ENCODE measurements around the gene MCTP2. TPM values are rescaled to one million over a fixed set of nuclear protein-coding genes. Genes with fewer than 3 reads are reported as not detected.

MCTP2 gene
- total RNA-seq, 4 donors from 2014 or later, result 12.0 to 18.3 (median 15.2) TPM

- no peak for TF ChIP-seq EP300 (IDR thresholded peaks at IDR 0.05)
- TF ChIP-seq POLR2A (IDR thresholded peaks at IDR 0.05), result no peak
- no peak for TF ChIP-seq CTCF (IDR thresholded peaks at IDR 0.05)
- 82 to 97% methylated on average over 8 of the region's 8 CpGs for WGBS, 2 donors
These were observed 226.3 kb downstream of the MCTP2 start for GRCh38 chr15:94457661-94458060.

GRCh38 chr15:94460624-94461023 lies 229.3 kb downstream of the MCTP2 start:
- no peak overlapping the region for H3K4me3 ChIP-seq
- no peaks in the 10 kb centered on the region for H3K36me3 ChIP-seq
- no peak for TF ChIP-seq EP300 (IDR thresholded peaks at IDR 0.05)
- no peak for TF ChIP-seq POLR2A (IDR thresholded peaks at IDR 0.05)
- TF ChIP-seq CTCF (IDR thresholded peaks at IDR 0.05), result no peak
- no peaks in the 10 kb centered on the region for H3K4me1 ChIP-seq
- no peaks in the 10 kb centered on the region for H3K27me3 ChIP-seq
- DNase-seq (ENCODE audit: low spot score in 2 of 2), result no peak
- no peak overlapping the region for H3K27ac ChIP-seq
- 25 to 35% methylated on average over 1 of the region's 1 CpG for WGBS, 2 donors
- no peaks in the 10 kb centered on the region for H3K9me3 ChIP-seq

More at GRCh38 chr15:94457661-94458060, 226.3 kb downstream of the MCTP2 start:
- DNase-seq (ENCODE audit: low spot score in 2 of 2), result no peak
- Histone ChIP-seq H3K27ac (no peak overlapping the region), H3K4me3 (no peak overlapping the region), H3K9me3 (peaks cover 0 to 4% (median 0%) of the 10 kb centered on the region in 4 donors), H3K36me3 (no peaks in the 10 kb centered on the region), H3K27me3 (no peaks in the 10 kb centered on the region), H3K4me1 (no peaks in the 10 kb centered on the region)

GRCh38 chr15:94467034-94467433 lies 235.7 kb downstream of the MCTP2 start:
- no peak overlapping the region for H3K27ac ChIP-seq

GRCh38 chr15:94470492-94470891 lies 239.1 kb downstream of the MCTP2 start:
- Histone ChIP-seq H3K4me3 (no peak overlapping the region), H3K27ac (no peak overlapping the region), H3K36me3 (no peaks in the 10 kb centered on the region), H3K9me3 (no peaks in the 10 kb centered on the region), H3K27me3 (no peaks in the 10 kb centered on the region), H3K4me1 (no peaks in the 10 kb centered on the region)
- no peak for DNase-seq (ENCODE audit: low spot score in 2 of 2)
- 49 to 66% methylated on average over 2 of the region's 2 CpGs for WGBS, 2 donors
- no peak for TF ChIP-seq EP300 (IDR thresholded peaks at IDR 0.05)
- no peak for TF ChIP-seq CTCF (IDR thresholded peaks at IDR 0.05)
- TF ChIP-seq POLR2A (IDR thresholded peaks at IDR 0.05), result no peak

More at GRCh38 chr15:94467034-94467433, 235.7 kb downstream of the MCTP2 start:
- Histone ChIP-seq H3K36me3 (no peaks in the 10 kb centered on the region), H3K9me3 (no peaks in the 10 kb centered on the region), H3K4me1 (no peaks in the 10 kb centered on the region), H3K27me3 (no peaks in the 10 kb centered on the region), H3K4me3 (no peak overlapping the region)
- no peak for TF ChIP-seq POLR2A (IDR thresholded peaks at IDR 0.05)
- TF ChIP-seq EP300 (IDR thresholded peaks at IDR 0.05), result no peak
- no peak for TF ChIP-seq CTCF (IDR thresholded peaks at IDR 0.05)
- no peak for DNase-seq (ENCODE audit: low spot score in 2 of 2)
- WGBS, 2 donors, result 88 to 96% methylated on average over 1 of the region's 1 CpG

- no peaks in the 10 kb centered on the region for H3K36me3 ChIP-seq
- TF ChIP-seq POLR2A (IDR thresholded peaks at IDR 0.05) (no peak), CTCF (IDR thresholded peaks at IDR 0.05) (no peak)
- no peak for DNase-seq (ENCODE audit: low spot score in 2 of 2)
- no peak overlapping the region for H3K27ac ChIP-seq
- H3K4me1 ChIP-seq, result peaks cover 0 to 13% (median 0%) of the 10 kb centered on the region in 4 donors
- H3K27me3 ChIP-seq, result no peaks in the 10 kb centered on the region
- no peaks in the 10 kb centered on the region for H3K9me3 ChIP-seq
- WGBS, 2 donors, result 72 to 77% methylated on average over 5 of the region's 5 CpGs
- no peak overlapping the region for H3K4me3 ChIP-seq
These were observed 245.3 kb downstream of the MCTP2 start for GRCh38 chr15:94476686-94477085.
